K562 (cell line): Measurements from ENCODE around the gene ACSL6. TPM values are rescaled to one million over a fixed set of nuclear protein-coding genes. Genes with fewer than 3 reads are reported as not detected.

ENCODE experiments used
- ATAC-seq: fragments of 200-7000 bp; cut with Tn5 transposase; 3 replicates; pipeline ENCODE4 v1.9.1; 2020; ENCODE audit warnings: moderate library complexity
- BruUV-seq: library from RNA; stranded (reverse); fragments of 400-500 nt; replicated peaks from 2 replicates; lab custom pipeline; 2021; lab: Mats Ljungman, UMichigan
- CTCF ChIA-PET: fragments of 300-600 bp; formaldehyde crosslinking; extraction: SDS; loops from one replicate; lab custom pipeline; 2021; ENCODE audit warnings: low intra/inter-chr PET ratio; lab: Yijun Ruan, JAX
- POLR2A ChIA-PET: fragments of 300-600, 350-650 bp; sonication (Branson Sonifier 250); formaldehyde crosslinking; extraction: SDS; loops from one replicate; lab custom pipeline; 2021; ENCODE audit warnings: antibody characterized with exemption, inconsistent platforms; lab: Yijun Ruan, JAX
- DNase-seq, 4 experiments: peaks; one replicate each; pipeline versions ENCODE4 v3.0.0 to v3.0.0-alpha.2; 2011 to 2018; ENCODE audit warnings: low spot score in 3 of 4, mixed read lengths in 3 of 4; ENCODE audit errors: extremely low read depth in 1 of 4
- FAIRE-seq: peaks from 2 replicates; lab custom pipeline; 2011; peaks lifted over from hg19 to GRCh38; lab: Jason Lieb, UNC
- H2AFZ ChIP-seq: 2 replicates; pipeline ENCODE4 v1.6.0; 2011; ENCODE audit warnings: low read depth, low read length, control low read depth, inconsistent platforms
- H3K27ac ChIP-seq: fragments of 200-600 bp; 3 replicates; pipeline ENCODE4 v1.8.0; 2011; ENCODE audit warnings: low read depth, mild to moderate bottlenecking, control low read depth, inconsistent platforms, low read length, moderate library complexity, mixed read lengths; ENCODE audit errors: extremely low read depth
- H3K27me3 ChIP-seq, 2 experiments: fragments of 300-600 bp in 1 of 2; 2 replicates in 1 of 2; 3 replicates in 1 of 2; pipeline versions ENCODE4 v1.6.0 to v1.8.0; 2011; ENCODE audit warnings: inconsistent platforms in 2 of 2, low read length in 2 of 2, mild to moderate bottlenecking in 1 of 2, mixed read lengths in 1 of 2, moderate library complexity in 1 of 2; ENCODE audit not compliant: control insufficient read depth in 2 of 2, insufficient read depth in 2 of 2
- H3K36me3 ChIP-seq: fragments of 300-600 bp; 3 replicates; pipeline ENCODE4 v1.8.0; 2011; ENCODE audit warnings: mild to moderate bottlenecking, low read length, inconsistent platforms; ENCODE audit not compliant: control insufficient read depth, insufficient read depth
- H3K4me1 ChIP-seq, 2 experiments: fragments of 200-600 bp in 1 of 2; replicated peaks in 1 of 2; 2 replicates in 1 of 2; 3 replicates in 1 of 2; pipeline versions ENCODE4 v1.5.1 to v1.8.0; 2011; ENCODE audit warnings: inconsistent platforms in 2 of 2, low read length in 2 of 2, mild to moderate bottlenecking in 1 of 2, mixed read lengths in 1 of 2, moderate library complexity in 1 of 2; ENCODE audit not compliant: control insufficient read depth in 2 of 2, insufficient read depth in 2 of 2
- H3K4me2 ChIP-seq: 2 replicates; pipeline ENCODE4 v1.6.1; 2011; ENCODE audit warnings: low read length, control low read depth, inconsistent platforms, mixed read lengths; ENCODE audit not compliant: insufficient read depth
- H3K4me3 ChIP-seq: fragments of 200-600 bp; sonication (generic), shearing (Covaris generic); 2 replicates; pipeline ENCODE4 v1.5.1; 2016; ENCODE audit warnings: control low read depth, inconsistent platforms
- H3K79me2 ChIP-seq: fragments of 200-600 bp; 3 replicates; pipeline ENCODE4 v1.8.0; 2011; ENCODE audit warnings: low read length, inconsistent platforms; ENCODE audit not compliant: control insufficient read depth, insufficient read depth
- H3K9ac ChIP-seq, 2 experiments: 2 replicates each; pipeline versions ENCODE4 v1.6.0 to v1.6.1; 2011; ENCODE audit warnings: low read depth in 2 of 2, low read length in 2 of 2, control low read depth in 1 of 2, inconsistent platforms in 1 of 2, mild to moderate bottlenecking in 1 of 2, mixed read lengths in 1 of 2; ENCODE audit not compliant: insufficient read depth in 1 of 2
- H3K9me1 ChIP-seq: one replicate; pipeline ENCODE4 v1.6.0; 2011; ENCODE audit warnings: inconsistent platforms, mild to moderate bottlenecking, low read length, moderate library complexity; ENCODE audit not compliant: control insufficient read depth, insufficient read depth
- H3K9me3 ChIP-seq: replicated peaks from 2 replicates; pipeline ENCODE4 v1.5.1; 2011; ENCODE audit warnings: low read depth, low read length, inconsistent platforms; ENCODE audit not compliant: control insufficient read depth, insufficient read depth
- H4K20me1 ChIP-seq: replicated peaks from 2 replicates; pipeline ENCODE4 v1.6.1; 2011; ENCODE audit warnings: low read length, inconsistent platforms, mixed read lengths; ENCODE audit not compliant: control insufficient read depth, insufficient read depth
- ATF1 ChIP-seq, 2 experiments: fragments of 450-650 bp in 1 of 2; IDR thresholded peaks; 2 replicates each; pipeline ENCODE4 v1.6.1; 2016; ENCODE audit warnings: missing compliant biosample characterization in 1 of 2, missing genetic modification characterization in 1 of 2
- CHD2 ChIP-seq: IDR thresholded peaks from 2 replicates; pipeline ENCODE4 v1.6.1; 2011; ENCODE audit warnings: low read depth, low read length
- CHD7 ChIP-seq: fragments of 200-600 bp; sonication (generic); IDR thresholded peaks from one replicate; pipeline ENCODE4 v1.6.1; 2012; ENCODE audit warnings: mild to moderate bottlenecking, low read depth, low read length, inconsistent platforms
- HBP1 ChIP-seq: fragments of 450-650 bp; formaldehyde crosslinking; IDR thresholded peaks from 2 replicates; pipeline ENCODE4 v1.4.0; 2022; ENCODE audit warnings: missing genetic modification characterization
- SIRT6 ChIP-seq: IDR thresholded peaks from one replicate; pipeline ENCODE4 v1.6.1; 2012; ENCODE audit warnings: low read depth, mild to moderate bottlenecking, control low read depth, inconsistent platforms, low read length, moderate library complexity
- ZNF217 ChIP-seq: sonication (generic); formaldehyde crosslinking; IDR thresholded peaks from 2 replicates; pipeline ENCODE4 v1.8.0; 2022; ENCODE audit warnings: mild to moderate bottlenecking, missing genetic modification reagents
- ZNF584 ChIP-seq: fragments of 200-800 bp; sonication (Bioruptor generic); IDR thresholded peaks from 2 replicates; pipeline ENCODE4 v1.6.1; 2016; ENCODE audit warnings: low read depth, mild to moderate bottlenecking, missing genetic modification characterization, missing compliant biosample characterization
- WGBS: fragments of 100-300 bp; shearing (Covaris generic); methylation state at CpG from one replicate; pipeline ENCODE4 v1.1.6; 2016; ENCODE audit warnings: low coverage, mixed read lengths; ENCODE audit not compliant: insufficient coverage; ENCODE audit errors: missing lambda C conversion rate; 5-methylcytosine and 5-hydroxymethylcytosine counted together
- in situ Hi-C: fragments of 300-500 bp; cut with MboI; formaldehyde crosslinking; loops from 4 replicates; pipeline ENCODE4 v1.15.0; 2018; ENCODE audit warnings: inconsistent platforms, mixed read lengths
- intact Hi-C: fragments of 100-400 bp; cut with micrococcal nuclease; formaldehyde crosslinking; loops from 2 replicates; pipeline ENCODE4 v1.14.2; 2022
- polyA plus RNA-seq, 8 experiments: library from polyadenylated mRNA; depleted of rRNA in 4 of 8; stranded (reverse) in 5 of 8; unstranded in 3 of 8; fragments of >200 nt; fragmentation: Nextera tagmentation in 2 of 8; fragmentation: Illumina TruSeq in 1 of 8; extraction: Ambion mirVana in 2 of 8; extraction: Trizol in 1 of 8; gene quantifications; 2 replicates each; pipeline versions ENCODE4 v1.2.1 to v1.2.3, GENCODE V29; 2011 to 2014; ENCODE audit warnings: inconsistent platforms in 1 of 8, missing spikeins in 1 of 8
- total RNA-seq, 7 experiments: library from RNA; depleted of rRNA in 6 of 7; stranded (reverse); fragments of >200 nt in 6 of 7; fragmentation: Illumina TruSeq in 2 of 7; extraction: Trizol in 2 of 7; gene quantifications; 2 replicates each; pipeline versions ENCODE4 v1.2.1 to v1.2.3, GENCODE V29; 2011 to 2021; ENCODE audit warnings: low replicate concordance in 1 of 7

The ACSL6 gene
- total and polyA plus RNA-seq, 9 of the 15 experiments (the other 6 are each of a cell fraction or from before 2014, with no cell fraction given) = 0.50 to 1.5 (median 0.69) TPM

DNA sequence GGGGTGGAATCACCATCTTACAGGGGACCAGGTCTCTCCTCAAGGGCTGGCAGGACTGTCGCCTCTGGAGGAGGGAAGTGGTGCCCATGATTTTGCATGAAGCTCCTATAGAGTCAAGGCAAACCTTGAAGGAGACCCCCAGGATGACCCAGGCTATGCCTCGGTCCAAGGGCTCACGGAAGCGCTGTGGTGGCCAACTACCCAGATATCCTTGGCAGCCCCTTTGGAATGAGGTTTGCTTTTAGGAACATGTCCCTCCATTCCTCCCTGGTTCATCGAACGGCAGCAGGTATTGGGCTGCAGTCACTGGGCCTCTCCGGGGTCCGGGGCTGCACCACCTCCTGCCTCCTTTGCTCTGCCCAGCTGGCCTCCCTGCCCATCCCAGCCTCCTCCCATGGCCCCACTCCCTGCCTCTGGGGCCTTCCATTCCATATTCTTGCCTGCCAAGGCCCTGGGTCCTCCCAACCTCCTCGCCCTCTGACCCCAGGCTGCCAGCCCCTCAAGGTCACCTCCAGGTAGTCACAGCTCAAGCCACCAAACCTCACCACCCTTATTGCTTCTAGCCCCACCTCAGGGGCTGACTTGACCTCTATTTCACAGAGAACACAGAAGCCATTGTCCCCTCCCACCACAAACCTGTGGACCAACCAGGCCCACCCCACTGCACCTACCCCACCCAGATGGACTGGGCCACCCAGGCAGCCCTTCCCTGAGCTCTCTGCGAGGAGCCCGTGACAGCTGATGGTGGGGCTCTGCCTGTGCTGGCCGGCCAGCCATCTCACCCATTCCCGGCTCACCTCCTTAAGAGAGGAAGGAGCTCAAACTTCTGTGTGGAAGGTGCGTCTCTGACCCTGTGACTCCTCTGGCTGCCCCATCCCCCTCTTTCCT is 45.4 kb upstream of the ACSL6 start:
- H3K9me1 ChIP-seq = no peaks in the 10 kb centered on the region
- no TSS peak for BruUV-seq
- peak overlapping the region in 1 of 2 experiments; percentile 46; a peak in 2 of 4 replicates for H3K9ac ChIP-seq
- POLR2A ChIA-PET = interaction anchor here (0.6 to 0.9 kb wide), 4 partner anchors 15 to 433 kb away, joined by 3 to 5 read pairs (median 4); no protein-coding TSS in a partner anchor
- ATAC-seq (no peak; the same call in 2 of the 3 replicates), FAIRE-seq (no peak), DNase-seq (no peak)
- H3K36me3 ChIP-seq = no peaks in the 10 kb centered on the region
- H2AFZ ChIP-seq = no peak overlapping the region
- no peaks in the 10 kb centered on the region for H3K9me3 ChIP-seq
- no peak overlapping the region for H3K27ac ChIP-seq
- no peak overlapping the region for H3K4me2 ChIP-seq
- peaks cover 0 to 17% of the 10 kb centered on the region in 2 experiments; a peak in 2 of 5 replicates for H3K4me1 ChIP-seq
- no peaks in the 10 kb centered on the region for H4K20me1 ChIP-seq
- intact Hi-C loops (no loop called here), in situ Hi-C loops (loop anchor here (25.0 kb wide), 1 partner anchor 330 kb away; no protein-coding TSS in a partner anchor)
- peaks cover 8 to 21% of the 10 kb centered on the region in 2 experiments; a peak in 4 of 5 replicates for H3K27me3 ChIP-seq
- CTCF ChIA-PET = no interaction called here
- no peaks in the 10 kb centered on the region for H3K79me2 ChIP-seq
- WGBS = 47% methylated on average over 11 of the region's 14 CpGs
- H3K4me3 ChIP-seq = no peak overlapping the region
- TF ChIP-seq CHD2 (no peak), HBP1 (CRISPR knock-in tag) (no peak), ATF1 (CRISPR knock-in tag; IDR thresholded peaks at IDR 0.05) (no peak), ATF1 (tag; IDR thresholded peaks at IDR 0.05) (no peak), SIRT6 (no peak), ZNF584 (CRISPR knock-in tag) (no peak), ZNF217 (CRISPR knock-in tag) (no peak), CHD7 (no peak)
